HCT116 (cell line): ENCODE measurements around the gene CLEC5A. TPM values are rescaled to one million over a fixed set of nuclear protein-coding genes. Genes with fewer than 3 reads are reported as not detected.

ENCODE experiments used
- ATAC-seq: fragments of 200-7000 bp; cut with Tn5 transposase; 2 replicates; pipeline ENCODE4 v1.9.1; 2020; ENCODE audit warnings: mild to moderate bottlenecking, moderate library complexity
- BruUV-seq: library from RNA; stranded (reverse); fragments of 400-500 nt; replicated peaks from 2 replicates; lab custom pipeline; 2021; lab: Mats Ljungman, UMichigan
- CTCF ChIA-PET: fragments of 300-600 bp; sonication (Branson Sonifier 250); formaldehyde crosslinking; loops from one replicate; lab custom pipeline; 2021; ENCODE audit warnings: antibody characterized with exemption; lab: Charles Lee
- POLR2A ChIA-PET: fragments of 300-600, 350-600 bp; sonication (Branson Sonifier 250); formaldehyde crosslinking; loops from one replicate; lab custom pipeline; 2021; ENCODE audit warnings: antibody characterized with exemption; lab: Charles Lee
- RAD21 ChIA-PET, 2 experiments: fragments of 300-600 bp; sonication (Branson Sonifier 250); formaldehyde crosslinking; loops; one replicate each; lab custom pipeline; 2023; ENCODE audit warnings: low total read pairs in 2 of 2; ENCODE audit not compliant: uncharacterized antibody in 2 of 2, unreplicated experiment in 2 of 2, low non-redundant PET in 1 of 2; lab: Charles Lee
- DNase-seq: peaks from one replicate; pipeline ENCODE4 v3.0.0-alpha.2; 2010; ENCODE audit warnings: low read depth, low spot score
- H2AFZ ChIP-seq: fragments of 200-600 bp; shearing (Covaris generic), sonication (generic); 2 replicates; pipeline ENCODE4 v1.6.1; 2017; ENCODE audit warnings: low read depth, mixed run types, mixed read lengths, antibody characterized with exemption, low read length; ENCODE audit not compliant: poor library complexity, severe bottlenecking
- H3K27ac ChIP-seq: 2 replicates; pipeline ENCODE4 v1.5.1; 2012; ENCODE audit warnings: low read depth, low read length
- H3K27me3 ChIP-seq: fragments of 200-600 bp; sonication (generic); 2 replicates; pipeline ENCODE4 v1.6.1; 2016; ENCODE audit warnings: mixed run types, low read length, mixed read lengths; ENCODE audit not compliant: insufficient read depth
- H3K36me3 ChIP-seq, 2 experiments: fragments of 200-500 bp in 1 of 2; fragments of 200-600 bp in 1 of 2; sonication (Bioruptor generic) in 1 of 2; sonication (generic) in 1 of 2; 2 replicates each; pipeline versions ENCODE4 v1.5.1 to v1.6.1; 2014 to 2016; ENCODE audit warnings: low read length in 2 of 2, inconsistent platforms in 1 of 2, mixed read lengths in 1 of 2, mixed run types in 1 of 2; ENCODE audit not compliant: insufficient read depth in 2 of 2, control insufficient read depth in 1 of 2
- H3K4me1 ChIP-seq, 2 experiments: fragments of 200-600 bp in 1 of 2; sonication (generic) in 1 of 2; 2 replicates each; pipeline versions ENCODE4 v1.5.1 to v1.6.1; 2012 to 2017; ENCODE audit warnings: low read length in 2 of 2, inconsistent platforms in 1 of 2, mild to moderate bottlenecking in 1 of 2, mixed read lengths in 1 of 2, mixed run types in 1 of 2, moderate library complexity in 1 of 2; ENCODE audit not compliant: insufficient read depth in 2 of 2, control insufficient read depth in 1 of 2
- H3K4me2 ChIP-seq: fragments of 200-600 bp; sonication (generic); 2 replicates; pipeline ENCODE4 v1.6.1; 2017; ENCODE audit warnings: mixed run types, low read length, mixed read lengths
- H3K4me3 ChIP-seq, 2 experiments: fragments of 200-600 bp in 1 of 2; sonication (generic) in 1 of 2; replicated peaks in 1 of 2; 2 replicates each; pipeline ENCODE4 v1.5.1; 2011 to 2016; ENCODE audit warnings: low read length in 2 of 2, control low read depth in 1 of 2, low read depth in 1 of 2, mild to moderate bottlenecking in 1 of 2, mixed read lengths in 1 of 2, mixed run types in 1 of 2
- H3K79me2 ChIP-seq: fragments of 200-600 bp; sonication (generic); 2 replicates; pipeline ENCODE4 v1.6.1; 2017; ENCODE audit warnings: mild to moderate bottlenecking, mixed run types, low read length, moderate library complexity, mixed read lengths; ENCODE audit not compliant: insufficient read depth
- H3K9ac ChIP-seq: fragments of 200-600 bp; sonication (generic); 2 replicates; pipeline ENCODE4 v1.6.1; 2016; ENCODE audit warnings: low read length, mixed read lengths
- H3K9me2 ChIP-seq: fragments of 200-600 bp; sonication (generic), shearing (Covaris generic); 2 replicates; pipeline ENCODE4 v1.6.1; 2017; ENCODE audit warnings: mixed run types, mild to moderate bottlenecking, moderate library complexity; ENCODE audit not compliant: insufficient read depth
- H3K9me3 ChIP-seq, 2 experiments: fragments of 200-500 bp in 1 of 2; fragments of 200-600 bp in 1 of 2; sonication (Bioruptor generic) in 1 of 2; sonication (generic) in 1 of 2; 2 replicates each; pipeline ENCODE4 v1.6.1; 2014 to 2017; ENCODE audit warnings: low read length in 2 of 2, mixed read lengths in 2 of 2, inconsistent platforms in 1 of 2, low read depth in 1 of 2, mild to moderate bottlenecking in 1 of 2, mixed run types in 1 of 2, moderate library complexity in 1 of 2; ENCODE audit not compliant: control insufficient read depth in 1 of 2, insufficient read depth in 1 of 2
- H4K20me1 ChIP-seq: fragments of 200-600 bp; sonication (generic), shearing (Covaris generic); 2 replicates; pipeline ENCODE4 v1.6.1; 2017; ENCODE audit warnings: mixed run types, mild to moderate bottlenecking, moderate library complexity; ENCODE audit not compliant: insufficient read depth
- CTCF ChIP-seq, 3 experiments: fragments of 200-600 bp in 1 of 3; sonication (generic) in 1 of 3; IDR thresholded peaks in 2 of 3; conservative IDR thresholded peaks in 1 of 3; 2 replicates each; pipeline ENCODE4 v1.5.1; 2012 to 2017; ENCODE audit warnings: low read depth in 2 of 3, low read length in 2 of 3, antibody characterized with exemption in 1 of 3, borderline replicate concordance in 1 of 3, control low read depth in 1 of 3, mild to moderate bottlenecking in 1 of 3, mixed read lengths in 1 of 3, mixed run types in 1 of 3, moderate library complexity in 1 of 3; ENCODE audit not compliant: insufficient read depth in 1 of 3
- EZH2 ChIP-seq: fragments of 200-600 bp; sonication (generic); IDR thresholded peaks from 2 replicates; pipeline ENCODE4 v1.6.1; 2017; ENCODE audit warnings: antibody characterized with exemption, mixed run types
- EZH2phosphoT487 ChIP-seq: fragments of 200-600 bp; IDR thresholded peaks from 2 replicates; pipeline ENCODE4 v1.6.1; 2018; ENCODE audit warnings: antibody characterized with exemption, borderline replicate concordance
- FOSL1 ChIP-seq: IDR thresholded peaks from 2 replicates; pipeline ENCODE4 v1.6.1; 2012; ENCODE audit warnings: low read depth
- MAX ChIP-seq: IDR thresholded peaks from 2 replicates; pipeline ENCODE4 v1.6.1; 2012
- POLR2A ChIP-seq: IDR thresholded peaks from 2 replicates; pipeline ENCODE4 v1.7.0; 2011; ENCODE audit warnings: borderline replicate concordance; ENCODE audit not compliant: insufficient read depth, insufficient read length; ENCODE audit errors: extremely low read depth
- POLR2AphosphoS5 ChIP-seq: IDR thresholded peaks from 2 replicates; pipeline ENCODE4 v1.6.1; 2011; ENCODE audit warnings: mild to moderate bottlenecking, low read depth, low read length, moderate library complexity
- RAD21 ChIP-seq: IDR thresholded peaks from 2 replicates; pipeline ENCODE4 v1.6.1; 2012; ENCODE audit warnings: low read depth, mild to moderate bottlenecking
- SIN3A ChIP-seq: IDR thresholded peaks from 2 replicates; pipeline ENCODE4 v1.6.1; 2012; ENCODE audit warnings: low read depth
- SRF ChIP-seq: IDR thresholded peaks from 2 replicates; pipeline ENCODE4 v1.6.1; 2012; ENCODE audit warnings: low read depth
- ZBTB33 ChIP-seq: IDR thresholded peaks from 2 replicates; pipeline ENCODE4 v1.6.1; 2011; ENCODE audit warnings: mild to moderate bottlenecking, low read length, moderate library complexity; ENCODE audit not compliant: insufficient replicate concordance; ENCODE audit errors: extremely low read depth
- ZFX ChIP-seq: fragments of 450-650 bp; IDR thresholded peaks from 2 replicates; pipeline ENCODE4 v1.6.1; 2017
- ZNF274 ChIP-seq: fragments of 200-500 bp; sonication (Bioruptor generic); IDR thresholded peaks from 2 replicates; pipeline ENCODE4 v1.6.1; 2014; ENCODE audit warnings: mild to moderate bottlenecking, low read depth, low read length, inconsistent platforms
- intact Hi-C: fragments of 100-400 bp; cut with micrococcal nuclease; formaldehyde crosslinking; loops from 2 replicates; pipeline ENCODE4 v1.10.0; 2022
- total RNA-seq: library from RNA; stranded (reverse); gene quantifications from one replicate; pipeline ENCODE4 v1.2.1, GENCODE V29; 2021; ENCODE audit not compliant: unreplicated experiment
- TF ChIP-seq, protein P1 (sequence below): IDR thresholded peaks from 2 replicates; pipeline ENCODE4 v1.6.1; 2012; ENCODE audit warnings: low read depth

Gene CLEC5A
- total RNA-seq, 1 experiment from 2014 or later, result 0.32 TPM

DNA sequence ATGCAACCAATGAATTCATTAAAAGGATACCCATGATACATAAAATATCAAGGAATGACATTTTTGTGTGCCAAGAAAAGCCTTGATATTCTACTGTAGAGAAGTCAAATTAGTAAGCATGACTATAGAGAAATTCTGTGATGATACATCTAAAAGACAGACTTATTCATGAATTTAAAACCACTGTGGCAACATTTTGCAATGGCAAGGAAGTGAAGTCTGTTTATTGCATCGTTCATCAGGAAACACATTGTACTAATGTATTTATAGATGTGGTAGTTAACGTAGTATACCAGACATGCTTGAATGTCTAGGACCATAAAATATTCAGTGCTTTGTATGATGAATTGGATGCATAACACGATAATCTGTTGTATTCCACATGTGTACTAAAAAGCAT lies 9.3 kb upstream of the CLEC5A start:
- intact Hi-C loops, result no loop called here
- Histone ChIP-seq H3K9me2 (no peaks in the 10 kb centered on the region), H3K36me3 (no peaks in the 10 kb centered on the region), H3K4me2 (no peak overlapping the region), H3K79me2 (no peaks in the 10 kb centered on the region), H3K4me1 (no peaks in the 10 kb centered on the region), H3K27ac (no peak overlapping the region), H4K20me1 (no peaks in the 10 kb centered on the region), H3K4me3 (no peak overlapping the region), H3K9me3 (no peaks in the 10 kb centered on the region), H3K27me3 (no peaks in the 10 kb centered on the region), H3K9ac (no peak overlapping the region), H2AFZ (no peak overlapping the region)
- RAD21 ChIA-PET, result no interaction called here
- TF ChIP-seq MAX, result no peak
- ATAC-seq, result no peak
- POLR2A ChIA-PET, result no interaction called here
- no peak for DNase-seq
- CTCF ChIA-PET, result no interaction called here
- BruUV-seq, result no TSS peak

GRCh38 chr7:141954334-141954733 lies 7.6 kb upstream of the CLEC5A start:
- Histone ChIP-seq H3K9me2 (no peaks in the 10 kb centered on the region), H2AFZ (no peak overlapping the region), H3K36me3 (no peaks in the 10 kb centered on the region), H4K20me1 (no peaks in the 10 kb centered on the region), H3K79me2 (no peaks in the 10 kb centered on the region), H3K4me2 (no peak overlapping the region), H3K4me1 (no peaks in the 10 kb centered on the region), H3K4me3 (no peak overlapping the region), H3K9ac (no peak overlapping the region), H3K27ac (no peak overlapping the region), H3K9me3 (no peaks in the 10 kb centered on the region), H3K27me3 (no peaks in the 10 kb centered on the region)
- ATAC-seq (no peak), DNase-seq (no peak)
- ChIA-PET RAD21 (no interaction called here), CTCF (no interaction called here), POLR2A (no interaction called here)
- intact Hi-C loops, result no loop called here
- BruUV-seq, result no TSS peak
- TF ChIP-seq EZH2 (no peak), ZNF274 (no peak), SRF (no peak), FOSL1 (no peak), POLR2AphosphoS5 (no peak), ZBTB33 (no peak), SIN3A (no peak), EZH2phosphoT487 (no peak), ZFX (no peak), POLR2A (no peak), CTCF (IDR thresholded peaks at IDR 0.05 in 2 of 3, conservative IDR thresholded peaks at IDR 0.05 in 1 of 3; ENCODE audit: borderline replicate concordance in 1 of 3, insufficient read depth in 1 of 3, low read depth in 2 of 3, low read length in 2 of 3) (no peak), RAD21 (no peak)
- TF ChIP-seq, protein P1, sequence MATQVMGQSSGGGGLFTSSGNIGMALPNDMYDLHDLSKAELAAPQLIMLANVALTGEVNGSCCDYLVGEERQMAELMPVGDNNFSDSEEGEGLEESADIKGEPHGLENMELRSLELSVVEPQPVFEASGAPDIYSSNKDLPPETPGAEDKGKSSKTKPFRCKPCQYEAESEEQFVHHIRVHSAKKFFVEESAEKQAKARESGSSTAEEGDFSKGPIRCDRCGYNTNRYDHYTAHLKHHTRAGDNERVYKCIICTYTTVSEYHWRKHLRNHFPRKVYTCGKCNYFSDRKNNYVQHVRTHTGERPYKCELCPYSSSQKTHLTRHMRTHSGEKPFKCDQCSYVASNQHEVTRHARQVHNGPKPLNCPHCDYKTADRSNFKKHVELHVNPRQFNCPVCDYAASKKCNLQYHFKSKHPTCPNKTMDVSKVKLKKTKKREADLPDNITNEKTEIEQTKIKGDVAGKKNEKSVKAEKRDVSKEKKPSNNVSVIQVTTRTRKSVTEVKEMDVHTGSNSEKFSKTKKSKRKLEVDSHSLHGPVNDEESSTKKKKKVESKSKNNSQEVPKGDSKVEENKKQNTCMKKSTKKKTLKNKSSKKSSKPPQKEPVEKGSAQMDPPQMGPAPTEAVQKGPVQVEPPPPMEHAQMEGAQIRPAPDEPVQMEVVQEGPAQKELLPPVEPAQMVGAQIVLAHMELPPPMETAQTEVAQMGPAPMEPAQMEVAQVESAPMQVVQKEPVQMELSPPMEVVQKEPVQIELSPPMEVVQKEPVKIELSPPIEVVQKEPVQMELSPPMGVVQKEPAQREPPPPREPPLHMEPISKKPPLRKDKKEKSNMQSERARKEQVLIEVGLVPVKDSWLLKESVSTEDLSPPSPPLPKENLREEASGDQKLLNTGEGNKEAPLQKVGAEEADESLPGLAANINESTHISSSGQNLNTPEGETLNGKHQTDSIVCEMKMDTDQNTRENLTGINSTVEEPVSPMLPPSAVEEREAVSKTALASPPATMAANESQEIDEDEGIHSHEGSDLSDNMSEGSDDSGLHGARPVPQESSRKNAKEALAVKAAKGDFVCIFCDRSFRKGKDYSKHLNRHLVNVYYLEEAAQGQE, result no peak
